Testis (tissue), 3 donors: Measurements from ENCODE around the gene HOXD12. TPM values are rescaled to one million over a fixed set of nuclear protein-coding genes. Genes with fewer than 3 reads are reported as not detected.

Experiments used
- DNase-seq: peaks from one replicate; pipeline ENCODE4 v3.0.0-alpha.2; 2019
- H3K27ac ChIP-seq, 2 donors: fragments of 200-600 bp; sonication (generic); one replicate each; pipeline ENCODE4 v1.5.1; 2019
- H3K27me3 ChIP-seq: fragments of 200-600 bp; sonication (generic); one replicate; pipeline ENCODE4 v1.5.1; 2019
- H3K36me3 ChIP-seq: fragments of 200-600 bp; sonication (generic); one replicate; pipeline ENCODE4 v1.5.1; 2017; ENCODE audit warnings: low read depth; ENCODE audit errors: missing control alignments
- H3K4me1 ChIP-seq: fragments of 200-600 bp; sonication (generic); one replicate; pipeline ENCODE4 v1.5.1; 2019
- H3K4me3 ChIP-seq, 2 donors: fragments of 200-600 bp; sonication (generic); one replicate each; pipeline ENCODE4 v1.5.1; 2017 to 2019
- H3K9me3 ChIP-seq: fragments of 200-600 bp; sonication (generic); one replicate; pipeline ENCODE4 v1.5.1; 2017
- POLR2A ChIP-seq: fragments of 450-650 bp; IDR thresholded peaks from one replicate; pipeline ENCODE4 v1.6.1; 2017; ENCODE audit warnings: antibody characterized with exemption, mild to moderate bottlenecking, moderate library complexity
- WGBS, 2 donors: methylation state at CpG; one replicate each; pipeline ENCODE4 v1.1.5; 2018; 5-methylcytosine and 5-hydroxymethylcytosine counted together
- intact Hi-C: fragments of 100-400 bp; cut with DNase I; formaldehyde crosslinking; loops from one replicate; pipeline ENCODE4 v1.15.1; 2023; ENCODE audit warnings: low total_unique reads
- polyA plus RNA-seq: library from polyadenylated mRNA; stranded (reverse); fragments of 350-450 nt; fragmentation: Illumina TruSeq; extraction: RNeasy Lipid Tissue Mini Kit (QIAGEN cat#74804); gene quantifications from one replicate; pipeline ENCODE4 v1.2.3, GENCODE V29; 2014; ENCODE audit warnings: low read depth, low replicate concordance; ENCODE audit not compliant: insufficient read depth
- total RNA-seq, 2 donors: library from RNA; depleted of rRNA; stranded (reverse); fragments of >200 nt; gene quantifications; one replicate each; pipeline ENCODE4 v1.2.3, GENCODE V29; 2016
- TF ChIP-seq, protein P1 (sequence below), 3 experiments: fragments of 450-650 bp in 2 of 3; fragments of 200-600 bp in 1 of 3; sonication (generic) in 1 of 3; IDR thresholded peaks; one replicate each; pipeline ENCODE4 v1.5.1; 2016 to 2019; ENCODE audit warnings: antibody characterized with exemption in 3 of 3, mild to moderate bottlenecking in 2 of 3, moderate library complexity in 1 of 3

HOXD12 gene
- total and polyA plus RNA-seq, 3 donors from 2014 or later: not detected

DNA sequence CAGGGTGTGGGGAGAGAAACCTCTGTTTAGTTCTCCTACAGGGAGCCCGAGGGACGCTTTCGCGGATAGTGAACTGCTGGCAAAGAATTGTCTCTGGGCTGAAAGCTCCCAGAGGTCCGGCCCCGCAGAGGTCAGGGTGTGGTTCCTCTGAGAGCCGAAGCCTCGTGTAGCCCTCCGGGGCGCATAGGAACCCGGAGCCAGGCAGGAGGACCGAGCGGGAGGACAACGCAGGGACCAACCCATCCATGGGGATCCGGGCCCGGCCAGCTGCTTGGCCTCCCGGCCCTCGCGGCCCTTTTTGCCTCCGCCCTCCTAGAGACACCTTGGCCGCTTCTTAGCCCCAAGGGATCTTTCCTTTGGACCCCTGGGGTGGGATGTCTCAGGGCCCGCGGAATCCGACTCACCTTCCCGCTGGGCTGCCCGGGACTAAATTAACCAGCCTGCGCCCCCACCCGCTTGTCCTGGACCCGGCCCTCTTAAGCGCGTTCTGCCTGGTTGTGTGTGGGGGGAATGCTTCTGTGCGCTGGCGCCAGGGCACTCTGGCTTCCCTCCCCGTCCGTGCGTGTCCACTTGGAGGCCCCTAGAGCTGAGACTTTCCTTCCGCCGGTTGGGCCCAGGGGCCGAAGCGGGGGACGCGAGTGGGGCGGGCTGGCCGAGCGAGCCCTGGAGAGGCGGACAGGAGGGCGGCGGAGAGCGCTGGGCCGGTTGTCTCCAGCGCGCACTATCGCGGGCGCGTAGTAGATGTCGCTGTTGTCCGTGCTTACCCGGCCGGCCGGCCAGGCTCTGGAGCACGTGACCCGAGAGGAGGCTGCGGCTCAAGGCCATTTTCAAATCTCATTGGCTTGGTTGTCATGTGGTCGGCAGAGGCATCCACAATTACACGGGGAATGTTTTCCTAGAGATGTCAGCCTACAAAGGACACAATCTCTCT is 16.6 kb downstream of the HOXD12 start, which contains the start of gene HOXD10:
TSS of gene HOXD10 (plus strand) at position 896 of the 931 bp plus-strand sequence. CDS start 56 bp downstream, outside the sequence.
- WGBS, 2 donors: 1 to 3% methylated on average over 23 to 51 of the region's 66 CpGs
- no peaks in the 10 kb centered on the region for H3K27me3 ChIP-seq
- intact Hi-C loops: no loop called here
- peak within 1 kb of the TSS; percentile 95 to 98 for H3K27ac ChIP-seq
- H3K4me1 ChIP-seq: no peaks in the 10 kb centered on the region
- no peaks in the 10 kb centered on the region for H3K36me3 ChIP-seq
- peak within 1 kb of the TSS; percentile 46 to 51 for H3K4me3 ChIP-seq
- peak; percentile 90 for DNase-seq
- no peaks in the 10 kb centered on the region for H3K9me3 ChIP-seq
- TF ChIP-seq POLR2A: peak; percentile 28
- TF ChIP-seq, protein P1, sequence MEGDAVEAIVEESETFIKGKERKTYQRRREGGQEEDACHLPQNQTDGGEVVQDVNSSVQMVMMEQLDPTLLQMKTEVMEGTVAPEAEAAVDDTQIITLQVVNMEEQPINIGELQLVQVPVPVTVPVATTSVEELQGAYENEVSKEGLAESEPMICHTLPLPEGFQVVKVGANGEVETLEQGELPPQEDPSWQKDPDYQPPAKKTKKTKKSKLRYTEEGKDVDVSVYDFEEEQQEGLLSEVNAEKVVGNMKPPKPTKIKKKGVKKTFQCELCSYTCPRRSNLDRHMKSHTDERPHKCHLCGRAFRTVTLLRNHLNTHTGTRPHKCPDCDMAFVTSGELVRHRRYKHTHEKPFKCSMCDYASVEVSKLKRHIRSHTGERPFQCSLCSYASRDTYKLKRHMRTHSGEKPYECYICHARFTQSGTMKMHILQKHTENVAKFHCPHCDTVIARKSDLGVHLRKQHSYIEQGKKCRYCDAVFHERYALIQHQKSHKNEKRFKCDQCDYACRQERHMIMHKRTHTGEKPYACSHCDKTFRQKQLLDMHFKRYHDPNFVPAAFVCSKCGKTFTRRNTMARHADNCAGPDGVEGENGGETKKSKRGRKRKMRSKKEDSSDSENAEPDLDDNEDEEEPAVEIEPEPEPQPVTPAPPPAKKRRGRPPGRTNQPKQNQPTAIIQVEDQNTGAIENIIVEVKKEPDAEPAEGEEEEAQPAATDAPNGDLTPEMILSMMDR (IDR thresholded peaks at IDR 0.05): peak; percentile 33 to 50 (median 41)

DNA sequence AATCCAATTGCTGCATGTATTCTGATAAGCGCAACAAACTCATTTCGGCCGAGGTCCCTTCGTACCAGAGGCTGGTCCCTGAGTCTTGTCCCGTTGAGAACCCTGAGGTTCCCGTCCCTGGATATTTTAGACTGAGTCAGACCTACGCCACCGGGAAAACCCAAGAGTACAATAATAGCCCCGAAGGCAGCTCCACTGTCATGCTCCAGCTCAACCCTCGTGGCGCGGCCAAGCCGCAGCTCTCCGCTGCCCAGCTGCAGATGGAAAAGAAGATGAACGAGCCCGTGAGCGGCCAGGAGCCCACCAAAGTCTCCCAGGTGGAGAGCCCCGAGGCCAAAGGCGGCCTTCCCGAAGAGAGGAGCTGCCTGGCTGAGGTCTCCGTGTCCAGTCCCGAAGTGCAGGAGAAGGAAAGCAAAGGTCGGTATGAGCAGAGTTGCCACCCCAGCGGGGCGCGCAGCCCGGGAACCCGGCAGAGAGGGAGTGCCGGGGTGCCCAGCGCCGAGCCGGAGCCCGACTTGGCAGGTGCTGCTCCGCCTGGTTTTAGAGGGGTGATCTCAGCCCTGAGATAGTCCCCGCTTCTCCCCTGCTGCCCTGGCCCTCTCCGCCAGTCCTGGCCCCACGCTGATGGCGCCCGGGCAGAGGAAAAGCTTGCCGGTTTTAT is 17.7 kb downstream of the HOXD12 start:
- WGBS, 2 donors: 0 to 4% methylated on average over 2 to 40 of the region's 40 CpGs
- no peak for DNase-seq
- H3K27ac ChIP-seq: peak overlapping the region; percentile 95 to 98
- TF ChIP-seq POLR2A: no peak
- TF ChIP-seq, protein P1 (IDR thresholded peaks at IDR 0.05): no peak
- H3K27me3 ChIP-seq: no peaks in the 10 kb centered on the region
- peak overlapping the region; percentile 46 to 51 for H3K4me3 ChIP-seq
- H3K36me3 ChIP-seq: no peaks in the 10 kb centered on the region
- H3K4me1 ChIP-seq: no peaks in the 10 kb centered on the region
- no peaks in the 10 kb centered on the region for H3K9me3 ChIP-seq
- intact Hi-C loops: no loop called here

DNA sequence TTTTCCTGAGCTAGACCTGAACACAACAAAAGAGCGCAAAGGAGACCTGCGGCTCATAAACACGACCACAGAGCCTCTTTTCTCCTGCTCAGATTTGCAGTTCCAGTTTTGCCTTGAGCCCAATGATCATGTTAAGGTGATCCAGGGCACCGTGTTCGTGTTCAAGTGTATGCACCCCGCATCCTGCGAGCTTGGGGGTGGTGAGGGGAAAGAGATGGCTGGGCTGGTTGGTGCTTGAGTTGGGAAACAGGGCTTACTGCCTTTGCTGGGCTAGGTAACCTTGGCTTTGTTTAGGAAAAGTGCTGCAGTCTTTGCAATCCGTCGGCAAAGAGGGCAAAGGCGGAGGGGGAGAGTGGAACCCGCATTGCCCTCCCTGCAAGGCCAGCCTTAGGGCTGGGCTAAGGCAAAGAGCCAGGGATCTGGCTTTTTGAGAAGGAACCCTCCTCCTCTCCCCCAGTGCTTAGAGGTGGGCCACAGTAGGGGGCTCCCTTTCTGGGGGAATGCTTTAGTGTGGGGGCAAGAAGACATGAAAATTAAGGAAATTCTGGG is 18.3 kb downstream of the HOXD12 start:
- Histone ChIP-seq H3K36me3 (no peaks in the 10 kb centered on the region), H3K9me3 (no peaks in the 10 kb centered on the region), H3K27me3 (no peaks in the 10 kb centered on the region), H3K27ac (peak overlapping the region; percentile 95 to 98), H3K4me3 (peak overlapping the region; percentile 46 to 51), H3K4me1 (no peaks in the 10 kb centered on the region)
- TF ChIP-seq POLR2A: no peak
- TF ChIP-seq, protein P1 (IDR thresholded peaks at IDR 0.05): no peak
- DNase-seq: no peak
- WGBS, 2 donors: 6 to 10% methylated on average over 11 of the region's 11 CpGs
- intact Hi-C loops: no loop called here

DNA sequence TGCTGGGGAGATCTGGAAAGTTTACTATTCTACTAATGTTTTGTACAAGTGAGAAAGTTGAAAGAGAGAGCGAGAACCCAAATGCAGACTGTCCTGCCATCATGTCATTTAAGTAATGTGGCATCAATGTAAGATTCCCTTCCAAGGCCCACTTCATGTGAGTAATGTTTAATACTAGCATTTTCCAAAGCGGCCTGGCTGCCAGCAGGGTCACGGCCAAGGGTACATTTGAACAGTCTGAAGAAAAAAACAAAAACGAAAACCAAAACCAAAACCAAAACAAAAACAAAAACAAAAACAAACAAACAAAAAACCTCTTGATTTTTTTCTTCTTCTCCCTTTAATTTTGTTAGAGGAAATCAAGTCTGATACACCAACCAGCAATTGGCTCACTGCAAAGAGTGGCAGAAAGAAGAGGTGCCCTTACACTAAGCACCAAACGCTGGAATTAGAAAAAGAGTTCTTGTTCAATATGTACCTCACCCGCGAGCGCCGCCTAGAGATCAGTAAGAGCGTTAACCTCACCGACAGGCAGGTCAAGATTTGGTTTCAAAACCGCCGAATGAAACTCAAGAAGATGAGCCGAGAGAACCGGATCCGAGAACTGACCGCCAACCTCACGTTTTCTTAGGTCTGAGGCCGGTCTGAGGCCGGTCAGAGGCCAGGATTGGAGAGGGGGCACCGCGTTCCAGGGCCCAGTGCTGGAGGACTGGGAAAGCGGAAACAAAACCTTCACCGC is 19.2 kb downstream of the HOXD12 start:
- intact Hi-C loops: no loop called here
- TF ChIP-seq, protein P1 (IDR thresholded peaks at IDR 0.05): peak; percentile 42 to 67 (median 61)
- TF ChIP-seq POLR2A: no peak
- Histone ChIP-seq H3K36me3 (no peaks in the 10 kb centered on the region), H3K27me3 (no peaks in the 10 kb centered on the region), H3K4me1 (no peaks in the 10 kb centered on the region), H3K4me3 (peak overlapping the region; percentile 46 to 51), H3K9me3 (no peaks in the 10 kb centered on the region), H3K27ac (peak overlapping the region; percentile 95 to 98)
- WGBS, 2 donors: 6 to 12% methylated on average over 24 of the region's 24 CpGs
- peak; percentile 87 for DNase-seq
